IMR-90 (cell line): ENCODE results near the gene ZNF780B. TPM values are rescaled to one million over a fixed set of nuclear protein-coding genes. Genes with fewer than 3 reads are reported as not detected.

Source experiments
- ATAC-seq: fragments of 200-7000 bp; cut with Tn5 transposase; 2 replicates; pipeline ENCODE4 v1.9.1; 2020; ENCODE audit warnings: low read depth, mild to moderate bottlenecking, moderate library complexity
- BruUV-seq: library from RNA; stranded (reverse); fragments of 400-500 nt; replicated peaks from 2 replicates; lab custom pipeline; 2021; lab: Mats Ljungman, UMichigan
- CTCF ChIA-PET: fragments of 300-600 bp; formaldehyde crosslinking; extraction: SDS; loops from one replicate; lab custom pipeline; 2021; ENCODE audit warnings: antibody characterized with exemption; lab: Yijun Ruan, JAX
- POLR2A ChIA-PET: fragments of 300-600 bp; sonication (Branson Sonifier 250); formaldehyde crosslinking; loops from one replicate; lab custom pipeline; 2022; ENCODE audit warnings: antibody characterized with exemption; ENCODE audit not compliant: unreplicated experiment; lab: Charles Lee
- DNase-seq: peaks from one replicate; pipeline ENCODE4 v3.0.0; 2013
- H2AFZ ChIP-seq: replicated peaks from 2 replicates; pipeline ENCODE3; 2013; ENCODE audit warnings: low read length, mild to moderate bottlenecking; ENCODE audit not compliant: poor library complexity
- H2AK5ac ChIP-seq: 2 replicates; pipeline ENCODE4 v1.6.1; 2013; ENCODE audit warnings: low read depth, low read length, inconsistent platforms
- H2AK9ac ChIP-seq: replicated peaks from 2 replicates; pipeline ENCODE3; 2013; ENCODE audit warnings: mild to moderate bottlenecking, low read depth, low read length, moderate library complexity; ENCODE audit not compliant: poor library complexity
- H2BK120ac ChIP-seq: 2 replicates; pipeline ENCODE4 v1.6.1; 2013; ENCODE audit warnings: low read depth, low read length, inconsistent platforms
- H2BK15ac ChIP-seq: 3 replicates; pipeline ENCODE4 v1.6.1; 2013; ENCODE audit warnings: low read depth, low read length, inconsistent platforms
- H2BK20ac ChIP-seq: 2 replicates; pipeline ENCODE4 v1.6.1; 2013; ENCODE audit warnings: low read depth, mild to moderate bottlenecking, inconsistent platforms, low read length, moderate library complexity
- H2BK5ac ChIP-seq: 2 replicates; pipeline ENCODE4 v1.6.1; 2013; ENCODE audit warnings: mild to moderate bottlenecking, low read depth, low read length, inconsistent platforms; ENCODE audit not compliant: poor library complexity, severe bottlenecking
- H3K14ac ChIP-seq: replicated peaks from 2 replicates; pipeline ENCODE4 v1.6.1; 2013; ENCODE audit warnings: low read depth, low read length, inconsistent platforms
- H3K18ac ChIP-seq: 2 replicates; pipeline ENCODE4 v1.6.1; 2013; ENCODE audit warnings: low read depth, low read length, control low read depth
- H3K23ac ChIP-seq: 2 replicates; pipeline ENCODE4 v1.6.1; 2013; ENCODE audit warnings: low read depth, low read length, inconsistent platforms
- H3K27ac ChIP-seq: 2 replicates; pipeline ENCODE4 v1.5.1; 2013; ENCODE audit warnings: mild to moderate bottlenecking, control low read depth, low read length; ENCODE audit not compliant: insufficient read depth
- H3K27me3 ChIP-seq: 2 replicates; pipeline ENCODE4 v1.6.1; 2013; ENCODE audit warnings: low read length; ENCODE audit not compliant: control insufficient read depth, insufficient read depth
- H3K36me3 ChIP-seq: 2 replicates; pipeline ENCODE4 v1.6.1; 2013; ENCODE audit warnings: low read length, mixed read lengths; ENCODE audit not compliant: control insufficient read depth, insufficient read depth
- H3K4ac ChIP-seq: 2 replicates; pipeline ENCODE4 v1.6.1; 2013; ENCODE audit warnings: low read depth, low read length, inconsistent platforms
- H3K4me1 ChIP-seq: 2 replicates; pipeline ENCODE4 v1.6.1; 2013; ENCODE audit warnings: low read length, mixed read lengths; ENCODE audit not compliant: control insufficient read depth, insufficient read depth
- H3K4me2 ChIP-seq: 2 replicates; pipeline ENCODE4 v1.6.1; 2013; ENCODE audit warnings: low read depth, mild to moderate bottlenecking, control low read depth, low read length, moderate library complexity
- H3K4me3 ChIP-seq: 2 replicates; pipeline ENCODE4 v1.5.1; 2013; ENCODE audit warnings: low read depth, mild to moderate bottlenecking, control low read depth, low read length, moderate library complexity; ENCODE audit not compliant: insufficient read depth
- H3K56ac ChIP-seq: 2 replicates; pipeline ENCODE4 v1.6.1; 2013; ENCODE audit warnings: low read length, inconsistent platforms; ENCODE audit not compliant: insufficient read depth; ENCODE audit errors: extremely low read depth
- H3K79me1 ChIP-seq, 2 experiments: 2 replicates each; pipeline ENCODE4 v1.6.1; 2013; ENCODE audit warnings: low read length in 2 of 2, inconsistent platforms in 1 of 2, low read depth in 1 of 2
- H3K9ac ChIP-seq: 2 replicates; pipeline ENCODE4 v1.6.1; 2013; ENCODE audit warnings: low read depth, low read length, control low read depth
- H3K9me1 ChIP-seq: 2 replicates; pipeline ENCODE4 v1.6.1; 2013; ENCODE audit warnings: low read length, inconsistent platforms; ENCODE audit not compliant: insufficient read depth
- H3K9me3 ChIP-seq: 2 replicates; pipeline ENCODE4 v1.6.1; 2013; ENCODE audit warnings: low read length; ENCODE audit not compliant: control insufficient read depth, insufficient read depth
- H4K20me1 ChIP-seq: 2 replicates; pipeline ENCODE4 v1.6.1; 2013; ENCODE audit warnings: low read length, inconsistent platforms; ENCODE audit not compliant: insufficient read depth
- H4K5ac ChIP-seq: 2 replicates; pipeline ENCODE4 v1.6.1; 2013; ENCODE audit warnings: mild to moderate bottlenecking, low read depth, low read length, control low read depth
- H4K8ac ChIP-seq, 2 experiments: 2 replicates each; pipeline ENCODE4 v1.6.1; 2013; ENCODE audit warnings: low read depth in 2 of 2, low read length in 2 of 2, control low read depth in 1 of 2, inconsistent platforms in 1 of 2
- H4K91ac ChIP-seq: 2 replicates; pipeline ENCODE4 v1.6.1; 2013; ENCODE audit warnings: low read depth, low read length, inconsistent platforms; ENCODE audit not compliant: insufficient read depth
- MAZ ChIP-seq: IDR thresholded peaks from 2 replicates; pipeline ENCODE4 v1.6.1; 2012; ENCODE audit warnings: low read depth, mild to moderate bottlenecking, low read length, improper control_type of control experiment, moderate library complexity, borderline replicate concordance
- MXI1 ChIP-seq: IDR thresholded peaks from 2 replicates; pipeline ENCODE4 v1.6.1; 2012; ENCODE audit warnings: low read depth, mild to moderate bottlenecking, low read length, moderate library complexity, borderline replicate concordance
- POLR2A ChIP-seq: IDR thresholded peaks from 2 replicates; pipeline ENCODE4 v1.6.1; 2012; ENCODE audit warnings: mild to moderate bottlenecking, low read depth, low read length
- WGBS, 2 experiments: methylation state at CpG; one replicate each; pipeline versions ENCODE4 v1.1.5 to v1.1.7; 2013; ENCODE audit warnings: missing lambda C conversion rate in 2 of 2; ENCODE audit not compliant: insufficient read length in 1 of 2; ENCODE audit errors: extremely low coverage in 2 of 2; 5-methylcytosine and 5-hydroxymethylcytosine counted together
- dilution Hi-C: fragments of 300-500 bp; cut with HindIII; formaldehyde crosslinking; loops from one replicate; pipeline ENCODE4 v1.14.3; 2018; ENCODE audit warnings: low sequenced_read_pairs; ENCODE audit not compliant: unreplicated experiment
- in situ Hi-C: fragments of 300-500 bp; cut with MboI; formaldehyde crosslinking; loops from 3 replicates; pipeline ENCODE4 v1.14.3; 2019; ENCODE audit warnings: low sequenced_read_pairs, inconsistent platforms, mixed read lengths
- intact Hi-C: fragments of 100-400 bp; cut with micrococcal nuclease; formaldehyde crosslinking; loops from 2 replicates; pipeline ENCODE4 v1.10.0; 2022
- polyA plus RNA-seq, 3 experiments: library from polyadenylated mRNA; depleted of rRNA; stranded (reverse); fragments of >200 nt; gene quantifications; 2 replicates each; pipeline ENCODE4 v1.2.3, GENCODE V29; 2012; ENCODE audit warnings: low replicate concordance in 1 of 3
- total RNA-seq: library from RNA; depleted of rRNA; stranded (reverse); fragments of >200 nt; gene quantifications from 2 replicates; pipeline ENCODE4 v1.2.3, GENCODE V29; 2012

ZNF780B gene
- total and polyA plus RNA-seq, 2 of the 4 experiments (the other 2 are of a cell fraction) = 3.7 to 19.9 TPM

DNA sequence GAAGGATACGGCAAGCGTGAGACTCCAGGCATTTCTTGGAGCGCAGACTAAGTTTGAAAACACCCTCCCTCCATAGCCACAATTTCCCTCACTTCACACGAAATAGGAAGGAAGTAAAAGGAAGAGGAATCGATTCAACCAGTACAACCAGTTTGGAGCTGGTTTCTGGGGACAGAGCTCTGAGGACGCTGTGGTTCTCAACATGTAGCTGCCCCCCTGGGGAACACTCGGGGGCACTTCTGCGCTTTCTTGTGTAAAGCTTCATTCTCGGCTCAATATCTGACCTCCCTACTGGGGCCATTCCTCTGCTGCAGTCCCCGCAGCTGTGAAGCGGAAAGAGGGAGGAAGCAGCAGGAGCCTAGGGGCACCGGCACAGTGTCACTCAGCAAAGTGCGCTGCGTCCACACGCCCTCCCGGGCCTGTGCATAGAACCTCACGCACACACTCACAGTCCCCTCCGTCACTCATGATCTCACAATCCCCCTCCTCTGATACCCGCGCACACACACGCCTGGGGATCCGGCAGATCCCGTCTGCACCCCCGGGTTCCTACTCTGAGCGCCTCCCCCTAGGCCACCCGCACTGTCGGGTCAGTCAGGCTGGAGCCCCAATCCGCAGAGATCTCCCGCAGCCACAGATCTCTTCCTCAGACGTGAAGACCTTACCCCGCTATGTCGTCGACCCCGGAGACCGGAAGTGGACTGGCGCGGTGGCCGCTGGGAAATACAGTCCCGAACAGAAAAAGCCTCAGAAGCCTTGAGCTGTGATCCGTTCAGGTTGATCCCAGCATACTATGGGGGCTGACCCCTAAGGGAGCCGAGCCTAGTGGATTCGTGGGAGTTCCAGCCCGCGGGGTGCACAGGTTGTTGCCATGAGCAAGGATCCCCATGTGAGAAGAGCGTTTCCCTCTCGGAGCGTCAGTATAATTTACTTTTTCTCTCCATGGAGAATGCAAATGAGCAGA lies 34.5 kb upstream of the ZNF780B start, which contains the start of gene ZNF780A:
ZNF780A (minus strand) TSS at position 703 of the 964 bp plus-strand sequence. CDS start 6,190 bp downstream, outside the sequence.
- dilution Hi-C loops = no loop called here
- H2BK120ac ChIP-seq = peak within 1 kb of the TSS; percentile 77
- in situ Hi-C loops = no loop called here
- H2AFZ ChIP-seq = peak within 1 kb of the TSS; percentile 100
- H3K18ac ChIP-seq = peak within 1 kb of the TSS; percentile 66
- POLR2A ChIA-PET = interaction anchor here (0.5 kb wide), 2 partner anchors 44 to 299 kb away, joined by 3 to 5 read pairs; no protein-coding TSS in a partner anchor
- H2AK9ac ChIP-seq = peak within 1 kb of the TSS; percentile 99
- peak within 1 kb of the TSS; percentile 94 for H3K14ac ChIP-seq
- H3K4ac ChIP-seq = peak within 1 kb of the TSS; percentile 93
- H3K4me3 ChIP-seq = peak within 1 kb of the TSS; percentile 91
- no peak within 1 kb of the TSS for H2BK20ac ChIP-seq
- peak within 1 kb of the TSS; percentile 86 for H3K27ac ChIP-seq
- no peaks in the 10 kb centered on the region for H3K4me1 ChIP-seq
- peaks cover 15 to 20% of the 10 kb centered on the region in 2 experiments for H3K79me1 ChIP-seq
- DNase-seq (peak; percentile 47), ATAC-seq (peak; percentile 97)
- H2BK15ac ChIP-seq = peak within 1 kb of the TSS; percentile 78; the same call in 1 of the 3 replicates
- no TSS peak for BruUV-seq
- TF ChIP-seq MAZ = no peak
- 0 out of 2 replicates have a peak, but pooled peaks have one; percentile 43 for TF ChIP-seq POLR2A
- TF ChIP-seq MXI1 = 0 out of 2 replicates have a peak, but pooled peaks have one; percentile 21
- H4K20me1 ChIP-seq = no peaks in the 10 kb centered on the region
- H3K27me3 ChIP-seq = no peaks in the 10 kb centered on the region
- H3K9me3 ChIP-seq = no peaks in the 10 kb centered on the region
- H4K8ac ChIP-seq = peak within 1 kb of the TSS; percentile 70 to 93
- peak within 1 kb of the TSS; percentile 82 for H4K91ac ChIP-seq
- H4K5ac ChIP-seq = peak within 1 kb of the TSS; percentile 85
- 0% methylated on average over 16 of the region's 47 CpGs; no CpG with 5 or more reads in 1 of the 2 experiments for WGBS, 2 experiments
- peak within 1 kb of the TSS; percentile 6; the same call in 1 of the 2 replicates for H2AK5ac ChIP-seq
- H3K4me2 ChIP-seq = peak within 1 kb of the TSS; percentile 88
- H3K9me1 ChIP-seq = no peaks in the 10 kb centered on the region; the same call in 1 of the 2 replicates
- H3K56ac ChIP-seq = peak within 1 kb of the TSS; percentile 73
- no peaks in the 10 kb centered on the region for H3K36me3 ChIP-seq
- H3K9ac ChIP-seq = peak within 1 kb of the TSS; percentile 77
- peak within 1 kb of the TSS; percentile 81 for H2BK5ac ChIP-seq
- intact Hi-C loops = loop anchor here (2.0 kb wide), 2 partner anchors 34 to 248 kb away; partner anchors contain the start of gene ZNF780B
- CTCF ChIA-PET = no interaction called here
- peak within 1 kb of the TSS; percentile 89 for H3K23ac ChIP-seq
